Right lobe of liver (tissue), 6 donors: Measurements from ENCODE around the gene CD3E. TPM values are rescaled to one million over a fixed set of nuclear protein-coding genes. Genes with fewer than 3 reads are reported as not detected.

Source experiments
- ATAC-seq, 4 donors: fragments of 200-7000 bp; cut with Tn5 transposase; one replicate each; pipeline ENCODE4 v1.9.1; 2020; ENCODE audit warnings: mild to moderate bottlenecking in 4 of 4, moderate library complexity in 4 of 4
- DNase-seq, 3 donors: peaks; one replicate each; pipeline ENCODE4 v3.0.0-alpha.2; 2020
- H3K27ac ChIP-seq, 3 donors: fragments of 200-600 bp; one replicate each; pipeline ENCODE4 v1.8.0; 2022
- H3K27me3 ChIP-seq, 2 donors: fragments of 200-600 bp; one replicate each; pipeline ENCODE4 v1.8.0; 2022
- H3K36me3 ChIP-seq, 4 donors: fragments of 200-600 bp; sonication (generic) in 1 of 4; one replicate each; pipeline versions ENCODE4 v1.5.1 to v1.8.0; 2017 to 2022; ENCODE audit warnings: control low read depth in 1 of 4
- H3K4me1 ChIP-seq, 4 donors: fragments of 200-600 bp; sonication (generic) in 1 of 4; one replicate each; pipeline versions ENCODE4 v1.5.1 to v1.8.0; 2017 to 2022; ENCODE audit warnings: control low read depth in 1 of 4
- H3K4me3 ChIP-seq, 3 donors: fragments of 200-600 bp; one replicate each; pipeline ENCODE4 v1.8.0; 2022
- H3K9me3 ChIP-seq, 4 donors: fragments of 200-600 bp; sonication (generic) in 1 of 4; one replicate each; pipeline versions ENCODE4 v1.5.1 to v1.8.0; 2017 to 2022; ENCODE audit warnings: control low read depth in 1 of 4
- POLR2A ChIP-seq: fragments of 450-650 bp; IDR thresholded peaks from one replicate; pipeline ENCODE4 v1.6.1; 2017; ENCODE audit warnings: antibody characterized with exemption, mild to moderate bottlenecking
- WGBS: methylation state at CpG from one replicate; pipeline ENCODE4 v1.1.6; 2018; ENCODE audit warnings: low coverage, low lambda C conversion rate; ENCODE audit not compliant: insufficient coverage; ENCODE audit errors: missing lambda C conversion rate; 5-methylcytosine and 5-hydroxymethylcytosine counted together
- intact Hi-C, 2 donors: fragments of 100-400 bp; cut with DNase I; formaldehyde crosslinking; loops; one replicate each; pipeline versions ENCODE4 v1.11.2 to v1.14.1; 2022
- total RNA-seq, 6 experiments: library from RNA; depleted of rRNA in 2 of 6; stranded (reverse); fragments of >200 nt in 2 of 6; fragmentation: NEBNext Ultra II Directional in 3 of 6; extraction: Animal tissue kit (Norgen Biotek cat#: 25700) in 3 of 6; gene quantifications; one replicate each; pipeline versions ENCODE4 v1.1.0 to v1.2.4, GENCODE V29; 2016 to 2023
- TF ChIP-seq, protein P1 (sequence below), 4 donors: fragments of 200-600 bp in 3 of 4; fragments of 450-650 bp in 1 of 4; IDR thresholded peaks; one replicate each; pipeline versions ENCODE4 v1.5.1 to v1.8.0; 2016 to 2022; ENCODE audit warnings: antibody characterized with exemption in 4 of 4, mild to moderate bottlenecking in 2 of 4
- donor health status: DM: no; HTN: yes; CAD: no.
- donor health status: DM: no; HTN: no; CAD: no.
- donor health status: DM: no; HTN: no; CAD: no.
- donor health status: DM: no; HTN: yes; CAD: no.
- donor health status: DM: no; HTN: yes; CAD: no.

CD3E gene
- total RNA-seq, 6 experiments from 2014 or later, result 0.55 to 1.5 (median 0.90) TPM

DNA sequence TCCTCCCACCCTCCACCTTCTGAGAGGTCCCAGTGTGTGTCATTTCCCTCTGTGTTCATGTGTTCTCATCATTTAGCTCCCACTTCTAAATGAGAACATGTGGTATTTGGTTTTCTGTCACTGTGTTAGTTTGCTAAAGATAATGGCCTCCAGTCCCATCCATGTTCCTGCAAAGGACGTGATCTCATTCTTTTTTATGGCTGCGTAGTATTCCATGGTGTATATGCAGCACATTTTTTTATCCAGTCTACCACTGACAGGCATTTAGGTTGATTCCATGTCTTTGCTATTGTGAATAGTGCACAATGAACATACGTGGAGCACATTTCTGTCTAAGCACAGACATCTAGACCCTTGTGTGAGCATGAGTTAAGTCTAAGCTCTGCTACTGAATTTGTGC lies 5.7 kb downstream of the CD3E start:
- Histone ChIP-seq H3K27me3 (no peaks in the 10 kb centered on the region), H3K36me3 (no peaks in the 10 kb centered on the region), H3K27ac (no peak overlapping the region), H3K4me1 (peaks cover 0 to 4% (median 2%) of the 10 kb centered on the region in 4 donors), H3K9me3 (no peaks in the 10 kb centered on the region), H3K4me3 (no peak overlapping the region)
- ATAC-seq, result no peak
- TF ChIP-seq, protein P1, sequence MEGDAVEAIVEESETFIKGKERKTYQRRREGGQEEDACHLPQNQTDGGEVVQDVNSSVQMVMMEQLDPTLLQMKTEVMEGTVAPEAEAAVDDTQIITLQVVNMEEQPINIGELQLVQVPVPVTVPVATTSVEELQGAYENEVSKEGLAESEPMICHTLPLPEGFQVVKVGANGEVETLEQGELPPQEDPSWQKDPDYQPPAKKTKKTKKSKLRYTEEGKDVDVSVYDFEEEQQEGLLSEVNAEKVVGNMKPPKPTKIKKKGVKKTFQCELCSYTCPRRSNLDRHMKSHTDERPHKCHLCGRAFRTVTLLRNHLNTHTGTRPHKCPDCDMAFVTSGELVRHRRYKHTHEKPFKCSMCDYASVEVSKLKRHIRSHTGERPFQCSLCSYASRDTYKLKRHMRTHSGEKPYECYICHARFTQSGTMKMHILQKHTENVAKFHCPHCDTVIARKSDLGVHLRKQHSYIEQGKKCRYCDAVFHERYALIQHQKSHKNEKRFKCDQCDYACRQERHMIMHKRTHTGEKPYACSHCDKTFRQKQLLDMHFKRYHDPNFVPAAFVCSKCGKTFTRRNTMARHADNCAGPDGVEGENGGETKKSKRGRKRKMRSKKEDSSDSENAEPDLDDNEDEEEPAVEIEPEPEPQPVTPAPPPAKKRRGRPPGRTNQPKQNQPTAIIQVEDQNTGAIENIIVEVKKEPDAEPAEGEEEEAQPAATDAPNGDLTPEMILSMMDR (IDR thresholded peaks at IDR 0.05), result no peak
- no peak for TF ChIP-seq POLR2A
- DNase-seq, result no peak
- intact Hi-C loops, result no loop called here
- WGBS, result 93% methylated on average over 2 of the region's 3 CpGs

- TF ChIP-seq, protein P1 (IDR thresholded peaks at IDR 0.05), result no peak
- no peak for TF ChIP-seq POLR2A
- Histone ChIP-seq H3K27ac (no peak overlapping the region), H3K36me3 (no peaks in the 10 kb centered on the region), H3K27me3 (no peaks in the 10 kb centered on the region), H3K4me1 (peaks cover 0 to 5% (median 2%) of the 10 kb centered on the region in 4 donors), H3K4me3 (no peak overlapping the region), H3K9me3 (no peaks in the 10 kb centered on the region)
- DNase-seq (no peak), ATAC-seq (no peak)
- intact Hi-C loops, result no loop called here
- WGBS, result 94% methylated on average over 3 of the region's 3 CpGs
These were observed 6.4 kb downstream of the CD3E start for GRCh38 chr11:118310781-118311485.

DNA sequence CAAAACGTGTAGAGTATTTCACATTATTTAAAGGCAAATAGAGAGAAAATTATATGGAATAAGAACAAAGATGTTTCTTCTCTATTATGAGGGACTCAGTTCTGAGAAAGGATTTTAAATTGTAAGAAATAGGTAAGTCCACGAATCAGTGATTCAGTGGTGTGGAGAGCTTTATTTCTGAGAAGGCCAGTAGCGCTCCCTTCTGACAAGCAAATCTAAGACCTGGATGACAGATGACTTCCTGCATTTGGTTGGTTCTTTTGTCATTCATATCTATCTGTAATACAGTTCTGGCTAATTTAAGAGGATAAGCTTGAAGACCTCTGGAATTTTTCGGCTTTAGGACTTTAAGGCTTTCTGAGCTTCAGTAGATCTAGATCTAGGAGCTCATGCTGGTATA lies 7.0 kb downstream of the CD3E start:
- Histone ChIP-seq H3K27me3 (no peaks in the 10 kb centered on the region), H3K36me3 (no peaks in the 10 kb centered on the region), H3K27ac (no peak overlapping the region), H3K9me3 (no peaks in the 10 kb centered on the region), H3K4me1 (peaks cover 0 to 5% (median 2%) of the 10 kb centered on the region in 4 donors), H3K4me3 (no peak overlapping the region)
- DNase-seq (no peak), ATAC-seq (no peak)
- TF ChIP-seq, protein P1 (IDR thresholded peaks at IDR 0.05), result no peak
- TF ChIP-seq POLR2A, result no peak
- 64% methylated on average over 4 of the region's 4 CpGs for WGBS
- intact Hi-C loops, result no loop called here

GRCh38 chr11:118312328-118312727 lies 7.8 kb downstream of the CD3E start:
- intact Hi-C loops, result no loop called here
- H3K27me3 ChIP-seq, result no peaks in the 10 kb centered on the region
- peaks cover 0 to 5% (median 2%) of the 10 kb centered on the region in 4 donors for H3K4me1 ChIP-seq
- H3K36me3 ChIP-seq, result no peaks in the 10 kb centered on the region
- H3K9me3 ChIP-seq, result no peaks in the 10 kb centered on the region
- H3K4me3 ChIP-seq, result no peak overlapping the region
- DNase-seq, result no peak
- TF ChIP-seq, protein P1 (IDR thresholded peaks at IDR 0.05), result no peak
- TF ChIP-seq POLR2A, result no peak
- H3K27ac ChIP-seq, result no peak overlapping the region
- no peak for ATAC-seq
- 97% methylated on average over 2 of the region's 2 CpGs for WGBS
